Spleen (tissue), 7 donors: ENCODE results near the gene STX8.

Experiments used
- POLR2A ChIP-seq, 3 donors: fragments of 450-650 bp; IDR thresholded peaks; one replicate each; pipeline ENCODE4 v1.5.1; 2017; ENCODE audit warnings: antibody characterized with exemption in 3 of 3, mild to moderate bottlenecking in 1 of 3
- POLR2AphosphoS5 ChIP-seq, 3 donors: sonication (generic); formaldehyde crosslinking; IDR thresholded peaks; one replicate each; pipeline ENCODE4 v1.5.1; 2017; ENCODE audit warnings: antibody characterized with exemption in 3 of 3
- TF ChIP-seq, protein P1 (sequence below), 11 experiments: fragments of 200-600 bp in 7 of 11; fragments of 450-650 bp in 4 of 11; sonication (generic) in 4 of 11; IDR thresholded peaks in 8 of 11; conservative IDR thresholded peaks in 3 of 11; 1 replicate in 7 of 11; 2 replicates in 4 of 11; pipeline versions ENCODE4 v1.4.0 to v1.8.0; 2016 to 2021; ENCODE audit warnings: antibody characterized with exemption in 11 of 11, inconsistent platforms in 4 of 11, mild to moderate bottlenecking in 1 of 11
- donor health status: DM: no; HTN: no; CAD: no; lungs with moderate emphysema.
- donor health status: DM: no; HTN: no; CAD: no.
- donor health status: DM: no; HTN: no; CAD: no.

DNA sequence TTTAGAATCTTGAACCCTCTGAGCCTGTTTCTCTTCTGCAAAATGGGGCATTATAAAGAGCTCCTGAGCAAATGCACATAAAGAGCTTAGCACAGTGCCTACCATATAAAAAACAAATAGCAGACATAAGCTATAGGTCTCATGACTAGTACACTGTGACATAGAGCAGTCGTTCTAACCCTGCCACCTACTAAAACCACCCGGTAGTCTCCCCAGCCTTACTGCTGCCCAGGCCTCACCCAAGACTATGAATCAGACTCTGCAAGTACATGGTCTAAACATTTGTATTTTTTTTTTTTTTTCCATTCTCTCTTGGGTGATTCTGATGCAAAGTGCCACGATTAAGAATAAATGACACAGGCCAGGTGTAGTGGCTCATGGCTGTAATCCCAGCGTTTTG is 33.9 kb downstream of the STX8 start:
- TF ChIP-seq, protein P1, sequence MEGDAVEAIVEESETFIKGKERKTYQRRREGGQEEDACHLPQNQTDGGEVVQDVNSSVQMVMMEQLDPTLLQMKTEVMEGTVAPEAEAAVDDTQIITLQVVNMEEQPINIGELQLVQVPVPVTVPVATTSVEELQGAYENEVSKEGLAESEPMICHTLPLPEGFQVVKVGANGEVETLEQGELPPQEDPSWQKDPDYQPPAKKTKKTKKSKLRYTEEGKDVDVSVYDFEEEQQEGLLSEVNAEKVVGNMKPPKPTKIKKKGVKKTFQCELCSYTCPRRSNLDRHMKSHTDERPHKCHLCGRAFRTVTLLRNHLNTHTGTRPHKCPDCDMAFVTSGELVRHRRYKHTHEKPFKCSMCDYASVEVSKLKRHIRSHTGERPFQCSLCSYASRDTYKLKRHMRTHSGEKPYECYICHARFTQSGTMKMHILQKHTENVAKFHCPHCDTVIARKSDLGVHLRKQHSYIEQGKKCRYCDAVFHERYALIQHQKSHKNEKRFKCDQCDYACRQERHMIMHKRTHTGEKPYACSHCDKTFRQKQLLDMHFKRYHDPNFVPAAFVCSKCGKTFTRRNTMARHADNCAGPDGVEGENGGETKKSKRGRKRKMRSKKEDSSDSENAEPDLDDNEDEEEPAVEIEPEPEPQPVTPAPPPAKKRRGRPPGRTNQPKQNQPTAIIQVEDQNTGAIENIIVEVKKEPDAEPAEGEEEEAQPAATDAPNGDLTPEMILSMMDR (IDR thresholded peaks at IDR 0.05 in 8 of 11, conservative IDR thresholded peaks at IDR 0.05 in 3 of 11), result no peak
- no peak for TF ChIP-seq POLR2A (IDR thresholded peaks at IDR 0.05)
- no peak for TF ChIP-seq POLR2AphosphoS5 (IDR thresholded peaks at IDR 0.05)
